22Rv1 (cell line): ENCODE results near the gene NKG7.

Source experiments
- H3K27ac ChIP-seq: fragments of 450-650 bp; 2 replicates; pipeline ENCODE4 v1.5.1; 2017
- CTCF ChIP-seq: fragments of 450-650 bp; IDR thresholded peaks from 2 replicates; pipeline ENCODE4 v1.5.1; 2017; ENCODE audit warnings: mild to moderate bottlenecking
- ZFX ChIP-seq: fragments of 450-650 bp; IDR thresholded peaks from 2 replicates; pipeline ENCODE4 v1.6.1; 2017; ENCODE audit warnings: antibody characterized with exemption, borderline replicate concordance

Gene NKG7

GRCh38 chr19:51354103-51354741 lies 18.2 kb downstream of the NKG7 start:
- TF ChIP-seq CTCF: no peak
- TF ChIP-seq ZFX: no peak
- no peak overlapping the region for H3K27ac ChIP-seq

- no peak overlapping the region for H3K27ac ChIP-seq
- TF ChIP-seq ZFX (no peak), CTCF (no peak)
These were observed 19.6 kb downstream of the NKG7 start for GRCh38 chr19:51352783-51353360.

GRCh38 chr19:51351266-51351990 lies 21.0 kb downstream of the NKG7 start:
- no peak for TF ChIP-seq ZFX
- TF ChIP-seq CTCF: no peak
- H3K27ac ChIP-seq: no peak overlapping the region

- no peak overlapping the region for H3K27ac ChIP-seq
- TF ChIP-seq CTCF (no peak), ZFX (no peak)
These were observed 25.1 kb downstream of the NKG7 start for GRCh38 chr19:51347209-51347928.

GRCh38 chr19:51346742-51347141 lies 25.7 kb downstream of the NKG7 start:
- TF ChIP-seq ZFX: no peak
- peak; percentile 20; the same call in 1 of the 2 replicates for TF ChIP-seq CTCF
- H3K27ac ChIP-seq: no peak overlapping the region

GRCh38 chr19:51345076-51345620 lies 27.3 kb downstream of the NKG7 start:
- no peak overlapping the region for H3K27ac ChIP-seq
- no peak for TF ChIP-seq CTCF
- no peak for TF ChIP-seq ZFX
